ENCODE measurements around the gene GARRE1. TPM values are rescaled to one million over a fixed set of nuclear protein-coding genes. Genes with fewer than 3 reads are reported as not detected.
"Not testable (repeated sequence)": the region's sequence is repeated elsewhere in the genome, so short reads cannot be mapped to it uniquely, and the experiment has no call there.

Gene GARRE1
- total RNA-seq, 2 donors from 2014 or later, result 25.5 to 28.0 TPM

DNA sequence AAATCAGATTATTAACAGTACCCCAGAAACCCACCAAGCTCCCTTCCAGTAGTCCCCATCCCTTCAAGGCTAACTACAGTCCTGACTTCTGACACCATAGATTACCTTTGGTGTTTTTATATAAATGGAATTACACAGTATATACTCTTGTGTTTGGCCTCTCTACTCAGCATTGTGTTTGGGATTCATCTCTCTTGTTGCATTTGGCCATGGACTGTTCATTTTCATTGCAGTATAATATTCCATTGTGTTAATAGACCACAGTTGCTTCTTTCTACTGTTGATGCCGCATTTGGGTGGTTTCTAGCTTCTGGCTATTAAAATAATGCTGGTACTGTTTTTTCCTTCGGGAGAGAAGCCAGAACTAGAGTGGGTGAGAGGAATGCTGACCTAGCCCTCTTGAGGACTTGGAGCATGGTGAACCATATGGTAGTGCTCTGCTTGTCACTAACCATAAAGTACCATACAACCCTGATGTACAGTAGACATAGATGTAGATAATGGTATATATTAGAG, 18.9 kb upstream of the GARRE1 start:
- no peak for DNase-seq (ENCODE audit: low spot score)
- TF ChIP-seq CTCF (IDR thresholded peaks at IDR 0.05), result no peak
- no peaks in the 10 kb centered on the region for H3K9me3 ChIP-seq
- H3K4me1 ChIP-seq, result peaks cover 0 to 4% of the 10 kb centered on the region in 2 donors
- H3K36me3 ChIP-seq, result peaks cover 8% of the 10 kb centered on the region
- H3K27me3 ChIP-seq, result no peaks in the 10 kb centered on the region
- no peak overlapping the region for H3K27ac ChIP-seq
- H3K4me3 ChIP-seq, result no peak overlapping the region

GRCh38 chr19:34236035-34236987, 18.0 kb upstream of the GARRE1 start:
- peaks cover 0 to 4% of the 10 kb centered on the region in 2 donors for H3K4me1 ChIP-seq
- H3K27ac ChIP-seq, result no peak overlapping the region
- H3K9me3 ChIP-seq, result no peaks in the 10 kb centered on the region

DNA sequence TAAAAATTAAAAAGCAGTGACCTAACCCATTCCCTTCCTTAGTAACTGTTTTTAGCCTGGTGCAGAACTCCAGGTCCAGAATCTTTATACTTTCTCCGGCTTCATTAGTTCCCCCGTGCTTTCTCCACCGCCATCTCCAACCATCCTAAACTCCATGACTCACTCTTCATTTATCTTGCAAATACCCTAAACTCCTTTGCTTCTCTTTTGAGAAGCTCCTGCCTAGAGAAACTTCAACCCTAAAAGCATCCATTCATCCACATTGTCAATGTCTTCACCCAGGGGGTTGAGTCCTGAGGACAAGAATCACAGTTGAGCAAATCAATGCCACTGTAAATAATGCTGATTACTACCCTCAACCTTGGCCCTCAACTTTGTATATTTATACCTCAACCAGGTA, 17.1 kb upstream of the GARRE1 start:
- DNase-seq (ENCODE audit: low spot score), result no peak
- Histone ChIP-seq H3K27ac (no peak overlapping the region), H3K9me3 (no peaks in the 10 kb centered on the region), H3K27me3 (no peaks in the 10 kb centered on the region), H3K4me3 (no peak overlapping the region), H3K36me3 (no peaks in the 10 kb centered on the region), H3K4me1 (peaks cover 0 to 4% of the 10 kb centered on the region in 2 donors)
- no peak for TF ChIP-seq CTCF (IDR thresholded peaks at IDR 0.05)

More at GRCh38 chr19:34236035-34236987, 18.0 kb upstream of the GARRE1 start:
- Histone ChIP-seq H3K36me3 (no peaks in the 10 kb centered on the region), H3K4me3 (no peak overlapping the region), H3K27me3 (no peaks in the 10 kb centered on the region)
- DNase-seq (ENCODE audit: low spot score), result no peak
- no peak for TF ChIP-seq CTCF (IDR thresholded peaks at IDR 0.05)

DNA sequence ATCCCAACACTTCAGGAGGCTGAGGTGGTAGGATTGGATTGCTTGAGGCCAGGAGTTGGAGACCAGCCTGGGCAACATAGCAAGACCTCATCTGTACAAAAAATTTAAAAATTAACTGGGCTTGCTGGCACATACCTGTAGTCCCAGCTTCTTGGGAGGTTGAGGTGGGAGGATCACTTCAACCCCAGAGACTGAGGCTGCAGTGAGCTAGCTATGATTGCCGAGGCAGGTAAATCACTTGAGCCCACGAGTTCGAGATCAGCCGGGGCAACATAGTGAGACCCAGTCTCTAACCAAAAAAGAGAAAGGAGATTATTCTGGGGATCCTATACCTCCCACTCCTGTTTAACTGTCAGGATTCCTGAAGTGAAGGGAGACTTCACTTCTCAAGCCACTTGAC, 16.4 kb upstream of the GARRE1 start:
- Histone ChIP-seq H3K36me3 (no peaks in the 10 kb centered on the region), H3K27me3 (no peaks in the 10 kb centered on the region), H3K4me3 (no peak overlapping the region), H3K4me1 (no peaks in the 10 kb centered on the region), H3K9me3 (no peaks in the 10 kb centered on the region), H3K27ac (no peak overlapping the region)
- TF ChIP-seq CTCF (IDR thresholded peaks at IDR 0.05), result no peak
- no peak for DNase-seq (ENCODE audit: low spot score)

DNA sequence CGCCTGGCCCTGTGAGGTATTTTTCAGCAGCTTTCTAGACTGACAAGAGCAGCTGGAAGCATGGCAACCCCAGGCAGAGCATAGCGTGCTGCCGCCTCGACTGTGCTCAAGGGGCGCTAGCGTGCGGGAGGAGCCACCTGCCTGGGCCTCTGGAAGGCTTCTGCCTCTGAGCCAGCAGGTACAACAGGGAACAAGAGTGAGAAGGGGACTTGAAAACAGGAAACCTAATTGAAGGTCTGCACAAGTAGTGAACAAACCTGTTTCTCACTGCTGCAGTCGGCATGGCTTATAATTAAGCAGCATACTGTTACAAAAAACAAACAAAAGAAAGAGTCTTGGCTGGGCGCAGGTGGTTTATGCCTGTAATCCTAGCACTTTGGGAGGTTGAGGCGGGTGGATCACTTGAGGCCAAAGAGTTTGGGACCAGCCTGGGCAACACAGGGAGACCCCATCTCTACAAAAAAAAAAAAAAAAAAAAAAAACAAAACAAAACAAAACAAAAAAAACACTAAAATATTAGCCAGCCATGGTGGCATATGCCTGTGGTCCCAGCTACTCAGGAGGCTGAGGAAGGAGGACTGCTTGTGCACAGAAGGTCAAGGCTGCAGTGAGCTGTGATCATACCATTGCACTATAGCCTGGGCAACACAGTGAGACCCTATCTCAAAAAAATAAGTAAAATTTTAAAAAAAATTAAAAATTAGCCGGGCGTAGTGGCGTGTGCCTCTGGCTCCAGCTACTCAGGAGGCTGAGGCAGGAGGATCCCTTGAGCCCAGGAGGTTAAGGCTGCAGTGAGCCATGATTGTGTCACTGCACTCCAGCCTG, 12.6 kb upstream of the GARRE1 start:
- Histone ChIP-seq H3K4me1 (peaks cover 0 to 10% of the 10 kb centered on the region in 2 donors), H3K27me3 (no peaks in the 10 kb centered on the region), H3K9me3 (no peaks in the 10 kb centered on the region), H3K4me3 (no peak overlapping the region), H3K36me3 (no peaks in the 10 kb centered on the region), H3K27ac (no peak overlapping the region)
- no peak for TF ChIP-seq CTCF (IDR thresholded peaks at IDR 0.05)
- DNase-seq (ENCODE audit: low spot score), result no peak

GRCh38 chr19:34243138-34243875, 11.0 kb upstream of the GARRE1 start:
- DNase-seq (ENCODE audit: low spot score); H3K36me3 ChIP-seq; H3K4me3 ChIP-seq; H3K27ac ChIP-seq; H3K9me3 ChIP-seq; H3K27me3 ChIP-seq: not testable (repeated sequence)
- H3K4me1 ChIP-seq, result peaks cover 0 to 10% of the 10 kb centered on the region in 2 donors

Measured in right atrium auricular region (tissue), 2 donors.